ENCODE measurements around the gene RARB.

DNA sequence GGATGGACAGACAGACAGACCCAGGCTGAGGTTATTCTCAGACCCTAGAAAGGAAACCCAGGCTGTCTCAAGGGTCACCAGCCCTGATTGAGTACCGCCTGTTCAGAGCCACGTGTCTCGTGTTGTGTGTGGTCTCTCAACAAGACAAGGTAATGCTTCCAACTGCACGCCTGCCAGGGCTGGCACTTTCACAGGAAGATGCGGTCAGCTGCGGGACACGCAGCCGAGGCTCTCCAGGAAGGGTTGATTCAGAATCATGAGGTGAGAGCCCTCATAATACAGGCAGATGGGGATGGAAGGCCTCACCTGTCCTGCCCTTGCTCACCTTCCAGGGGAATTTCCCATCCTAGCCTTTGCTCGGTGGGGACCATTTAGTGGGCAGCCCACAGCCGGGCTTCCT is 155.3 kb downstream of the RARB start:
- TF ChIP-seq, protein P1, sequence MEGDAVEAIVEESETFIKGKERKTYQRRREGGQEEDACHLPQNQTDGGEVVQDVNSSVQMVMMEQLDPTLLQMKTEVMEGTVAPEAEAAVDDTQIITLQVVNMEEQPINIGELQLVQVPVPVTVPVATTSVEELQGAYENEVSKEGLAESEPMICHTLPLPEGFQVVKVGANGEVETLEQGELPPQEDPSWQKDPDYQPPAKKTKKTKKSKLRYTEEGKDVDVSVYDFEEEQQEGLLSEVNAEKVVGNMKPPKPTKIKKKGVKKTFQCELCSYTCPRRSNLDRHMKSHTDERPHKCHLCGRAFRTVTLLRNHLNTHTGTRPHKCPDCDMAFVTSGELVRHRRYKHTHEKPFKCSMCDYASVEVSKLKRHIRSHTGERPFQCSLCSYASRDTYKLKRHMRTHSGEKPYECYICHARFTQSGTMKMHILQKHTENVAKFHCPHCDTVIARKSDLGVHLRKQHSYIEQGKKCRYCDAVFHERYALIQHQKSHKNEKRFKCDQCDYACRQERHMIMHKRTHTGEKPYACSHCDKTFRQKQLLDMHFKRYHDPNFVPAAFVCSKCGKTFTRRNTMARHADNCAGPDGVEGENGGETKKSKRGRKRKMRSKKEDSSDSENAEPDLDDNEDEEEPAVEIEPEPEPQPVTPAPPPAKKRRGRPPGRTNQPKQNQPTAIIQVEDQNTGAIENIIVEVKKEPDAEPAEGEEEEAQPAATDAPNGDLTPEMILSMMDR (IDR thresholded peaks at IDR 0.05): no peak
- no peak for TF ChIP-seq EZH2phosphoT487 (IDR thresholded peaks at IDR 0.05)
